HG03139 (cell line): ENCODE data around the gene ATP9A.

ENCODE experiments used
- ATAC-seq: cut with Tn5 transposase; IDR thresholded peaks from one replicate; pipeline ENCODE4 v1.9.1; 2021; ENCODE audit not compliant: unreplicated experiment

The ATP9A gene

GRCh38 chr20:51560550-51561307 is 207.5 kb downstream of the ATP9A start:
- no peak for ATAC-seq

DNA sequence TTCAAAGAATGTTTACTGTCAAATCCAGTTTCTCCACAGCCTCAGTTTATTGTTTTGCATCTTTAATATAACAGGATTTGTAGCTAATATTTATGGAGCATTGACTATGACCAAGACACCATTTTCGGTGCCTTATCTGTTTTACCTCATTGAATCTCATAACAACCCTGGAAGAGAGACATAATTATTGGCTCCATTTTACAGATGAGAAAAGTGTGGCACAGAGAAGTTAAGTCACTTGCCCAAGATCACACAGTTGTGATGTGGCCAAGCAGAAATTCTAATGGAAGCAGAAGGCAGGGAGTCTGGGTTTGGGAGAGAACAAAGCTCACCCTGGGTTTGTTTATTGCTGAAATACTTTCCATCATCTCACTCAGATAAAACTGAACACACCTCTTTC is 208.1 kb downstream of the ATP9A start:
- ATAC-seq, result no peak

- no peak for ATAC-seq
These were observed 213.5 kb downstream of the ATP9A start for GRCh38 chr20:51554538-51555165.

GRCh38 chr20:51553897-51554486 is 214.2 kb downstream of the ATP9A start:
- no peak for ATAC-seq

GRCh38 chr20:51551186-51551585 is 217.0 kb downstream of the ATP9A start:
- ATAC-seq, result no peak

GRCh38 chr20:51549474-51549873 is 218.7 kb downstream of the ATP9A start:
- ATAC-seq, result no peak

DNA sequence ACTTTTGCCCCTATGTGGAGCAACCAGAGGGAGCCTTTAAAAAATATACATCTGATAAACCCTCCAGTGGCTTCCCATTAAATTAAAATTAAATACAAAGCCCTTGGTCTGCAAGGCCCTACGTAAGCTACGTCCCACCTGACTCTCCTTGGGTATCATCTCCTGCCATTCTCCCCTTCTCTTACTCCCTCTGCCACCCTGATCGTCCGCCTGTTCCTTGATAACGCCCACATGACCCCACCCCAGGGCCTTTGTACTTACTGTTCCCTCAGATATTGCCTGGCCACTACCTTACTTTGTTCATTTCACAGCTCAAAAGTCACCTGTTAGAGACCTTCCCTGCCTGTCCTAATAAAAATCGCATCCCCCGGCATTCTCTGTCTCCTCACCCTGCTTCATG is 220.2 kb downstream of the ATP9A start:
- ATAC-seq, result no peak
